ENCODE results near the gene CNNM4. TPM values are rescaled to one million over a fixed set of nuclear protein-coding genes. Genes with fewer than 3 reads are reported as not detected.

CNNM4 gene
- total RNA-seq, 1 donor from 2014 or later: 5.9 TPM

DNA sequence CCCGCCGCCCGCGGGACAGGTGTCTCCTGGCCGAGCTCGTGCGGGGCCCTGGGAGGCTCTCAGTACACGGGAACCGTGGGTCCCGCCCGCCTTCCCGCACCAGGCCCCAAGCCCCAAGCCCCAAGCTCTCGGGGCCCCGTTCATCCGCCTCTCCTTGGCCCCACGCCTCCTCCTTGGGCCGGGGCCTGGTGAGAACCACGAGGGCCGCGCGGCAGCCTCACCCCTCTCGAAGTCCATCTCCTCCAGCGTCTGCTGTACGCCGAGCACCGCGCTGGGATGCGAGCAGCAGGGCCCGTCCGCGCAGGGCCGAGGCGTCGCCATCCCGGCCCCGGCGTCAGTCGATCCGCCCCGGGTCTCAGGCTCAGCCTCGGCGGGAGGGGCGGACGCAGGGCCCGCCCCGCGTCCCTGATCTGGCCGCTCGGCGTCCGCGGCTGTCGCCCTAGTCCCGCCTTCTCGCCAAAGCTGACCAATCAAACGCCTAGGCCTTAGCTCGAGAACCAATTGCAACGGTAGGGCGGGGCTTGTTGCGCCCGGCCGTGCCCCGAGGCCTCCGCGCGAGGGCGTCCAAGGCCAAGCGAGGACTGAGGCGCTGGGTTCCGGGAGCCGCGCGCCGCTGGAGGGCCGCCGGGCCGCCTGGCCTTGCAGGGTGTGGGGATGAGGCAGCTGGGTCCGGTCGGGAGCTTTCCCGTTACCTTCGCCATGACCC lies 97.1 kb downstream of the CNNM4 start, which contains the start of gene ANKRD39:
TSS of gene ANKRD39 (minus strand) at position 350 of the 706 bp plus-strand sequence. CDS start at position 321, 29 bp downstream.
- peak within 1 kb of the TSS; percentile 66 for H3K27ac Mint-ChIP-seq (ENCODE audit: unreplicated experiment)
- DNase-seq (ENCODE audit: low spot score): peak; percentile 99
- peaks cover 20% of the 10 kb centered on the region for H3K36me3 Mint-ChIP-seq (ENCODE audit: low read depth, unreplicated experiment)

DNA sequence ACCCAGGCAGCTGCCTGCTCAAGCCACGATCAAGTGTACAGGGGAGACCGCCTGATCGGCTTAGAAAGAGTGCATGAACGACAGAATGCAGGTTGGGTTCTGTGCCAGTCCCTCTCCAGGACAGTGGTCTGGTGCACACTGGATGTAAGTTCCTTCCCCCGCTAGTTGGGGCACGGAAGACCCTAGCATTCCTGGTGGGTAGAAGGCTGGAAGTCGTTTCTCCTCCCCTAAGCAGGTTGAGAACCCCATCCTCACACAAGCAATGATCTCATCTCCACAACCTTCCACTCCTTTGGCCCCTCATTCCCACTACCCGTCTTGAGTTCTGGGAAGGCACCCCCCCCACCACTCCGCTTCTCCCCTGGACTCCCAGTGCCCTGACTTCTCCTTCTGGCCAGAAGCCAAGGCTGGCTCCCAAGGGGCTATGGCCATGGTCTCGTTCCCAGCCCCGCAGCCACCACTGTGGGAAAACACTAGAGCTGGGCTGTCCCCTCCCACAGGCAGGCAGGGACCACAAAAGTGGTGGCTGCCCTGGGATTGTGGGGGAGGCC lies 98.5 kb downstream of the CNNM4 start:
- Mint-ChIP-seq H3K4me3 (ENCODE audit: unreplicated experiment) (peak overlapping the region; percentile 79), H3K27me3 (ENCODE audit: unreplicated experiment) (peaks cover 11% of the 10 kb centered on the region), H3K4me1 (ENCODE audit: unreplicated experiment) (peaks cover 50% of the 10 kb centered on the region), H3K36me3 (ENCODE audit: low read depth, unreplicated experiment) (peaks cover 20% of the 10 kb centered on the region), H3K9me3 (ENCODE audit: unreplicated experiment) (no peaks in the 10 kb centered on the region), H3K27ac (ENCODE audit: unreplicated experiment) (no peak overlapping the region)
- DNase-seq (ENCODE audit: low spot score): no peak
- TF ChIP-seq, protein P1, sequence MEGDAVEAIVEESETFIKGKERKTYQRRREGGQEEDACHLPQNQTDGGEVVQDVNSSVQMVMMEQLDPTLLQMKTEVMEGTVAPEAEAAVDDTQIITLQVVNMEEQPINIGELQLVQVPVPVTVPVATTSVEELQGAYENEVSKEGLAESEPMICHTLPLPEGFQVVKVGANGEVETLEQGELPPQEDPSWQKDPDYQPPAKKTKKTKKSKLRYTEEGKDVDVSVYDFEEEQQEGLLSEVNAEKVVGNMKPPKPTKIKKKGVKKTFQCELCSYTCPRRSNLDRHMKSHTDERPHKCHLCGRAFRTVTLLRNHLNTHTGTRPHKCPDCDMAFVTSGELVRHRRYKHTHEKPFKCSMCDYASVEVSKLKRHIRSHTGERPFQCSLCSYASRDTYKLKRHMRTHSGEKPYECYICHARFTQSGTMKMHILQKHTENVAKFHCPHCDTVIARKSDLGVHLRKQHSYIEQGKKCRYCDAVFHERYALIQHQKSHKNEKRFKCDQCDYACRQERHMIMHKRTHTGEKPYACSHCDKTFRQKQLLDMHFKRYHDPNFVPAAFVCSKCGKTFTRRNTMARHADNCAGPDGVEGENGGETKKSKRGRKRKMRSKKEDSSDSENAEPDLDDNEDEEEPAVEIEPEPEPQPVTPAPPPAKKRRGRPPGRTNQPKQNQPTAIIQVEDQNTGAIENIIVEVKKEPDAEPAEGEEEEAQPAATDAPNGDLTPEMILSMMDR (IDR thresholded peaks at IDR 0.05; ENCODE audit: unreplicated experiment): no peak

More for the DNA sequence above, 97.1 kb downstream of the CNNM4 start, which contains the start of gene ANKRD39:
- TF ChIP-seq, protein P1 (IDR thresholded peaks at IDR 0.05; ENCODE audit: unreplicated experiment): peak; percentile 61
- no peaks in the 10 kb centered on the region for H3K9me3 Mint-ChIP-seq (ENCODE audit: unreplicated experiment)
- peaks cover 44% of the 10 kb centered on the region for H3K4me1 Mint-ChIP-seq (ENCODE audit: unreplicated experiment)
- H3K27me3 Mint-ChIP-seq (ENCODE audit: unreplicated experiment): peaks cover 8% of the 10 kb centered on the region
- peak within 1 kb of the TSS; percentile 85 for H3K4me3 Mint-ChIP-seq (ENCODE audit: unreplicated experiment)

DNA sequence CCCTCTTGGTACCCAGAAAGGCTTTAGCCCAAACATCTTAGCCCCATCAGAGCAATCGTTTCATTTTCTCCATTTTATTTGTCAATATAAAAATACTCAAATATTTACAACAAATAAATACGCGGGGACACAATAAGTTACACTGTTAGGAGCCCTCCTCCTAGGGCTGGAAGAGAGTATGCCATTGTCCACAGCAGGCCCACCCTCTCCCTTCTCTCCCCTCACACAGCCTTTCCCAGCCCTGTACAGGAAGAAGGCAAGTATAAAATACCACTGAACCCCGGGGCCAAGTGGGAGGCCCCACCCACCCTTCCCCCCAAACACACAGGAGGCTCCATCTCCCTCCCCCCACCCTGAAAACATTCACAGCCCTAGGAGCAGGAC lies 99.0 kb downstream of the CNNM4 start:
- DNase-seq (ENCODE audit: low spot score): no peak
- H3K4me1 Mint-ChIP-seq (ENCODE audit: unreplicated experiment): peaks cover 50% of the 10 kb centered on the region
- peaks cover 11% of the 10 kb centered on the region for H3K27me3 Mint-ChIP-seq (ENCODE audit: unreplicated experiment)
- no peaks in the 10 kb centered on the region for H3K9me3 Mint-ChIP-seq (ENCODE audit: unreplicated experiment)
- H3K36me3 Mint-ChIP-seq (ENCODE audit: low read depth, unreplicated experiment): peaks cover 20% of the 10 kb centered on the region
- H3K4me3 Mint-ChIP-seq (ENCODE audit: unreplicated experiment): peak overlapping the region; percentile 39
- TF ChIP-seq, protein P1 (IDR thresholded peaks at IDR 0.05; ENCODE audit: unreplicated experiment): no peak
- H3K27ac Mint-ChIP-seq (ENCODE audit: unreplicated experiment): peak overlapping the region; percentile 70

DNA sequence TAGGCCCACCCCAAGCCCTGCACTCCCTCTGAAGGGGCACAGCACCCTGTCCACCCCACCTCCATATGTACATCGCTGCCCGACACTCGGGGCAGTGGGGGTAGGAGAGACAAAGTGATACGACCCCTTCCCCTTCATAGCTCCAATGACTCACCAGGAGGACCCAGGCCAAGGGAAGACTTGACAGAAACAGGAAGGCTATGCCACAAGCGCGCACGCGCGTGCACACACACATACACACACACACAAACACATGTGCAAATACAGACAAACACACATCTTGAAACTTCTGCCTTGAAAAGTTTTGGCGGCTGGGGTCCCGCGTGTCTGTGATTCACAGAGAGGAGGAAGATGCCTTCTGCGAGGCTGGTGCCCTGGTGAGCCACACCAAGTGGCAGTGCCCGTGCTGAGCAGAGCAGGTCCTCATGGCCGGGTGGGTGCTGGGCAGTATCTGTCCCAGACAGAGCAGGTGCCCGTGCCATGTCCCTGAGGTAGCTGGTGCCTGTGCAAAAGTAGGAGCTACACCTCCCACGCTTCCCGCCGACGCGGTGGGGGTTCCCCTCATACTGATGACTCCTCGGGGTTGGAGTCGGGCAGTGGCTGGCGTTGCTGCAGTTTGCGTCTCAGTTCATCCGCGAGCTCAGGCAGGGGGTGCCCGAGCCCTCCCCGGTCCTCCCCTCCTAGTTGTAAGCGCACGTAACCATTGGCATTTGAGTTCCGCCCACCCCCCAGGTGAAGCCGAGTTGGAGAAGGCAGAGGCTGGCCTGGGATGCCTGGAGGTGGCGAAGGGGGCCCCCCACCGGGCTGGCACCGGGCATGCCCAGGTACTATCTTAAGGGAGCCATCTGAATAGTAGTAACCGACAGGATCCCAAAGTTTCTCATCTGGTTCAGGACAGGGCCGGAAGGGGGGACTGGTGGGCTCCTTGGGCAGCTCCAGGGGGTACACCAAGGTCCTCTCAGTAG lies 99.6 kb downstream of the CNNM4 start:
- TF ChIP-seq, protein P1 (IDR thresholded peaks at IDR 0.05; ENCODE audit: unreplicated experiment): no peak
- H3K9me3 Mint-ChIP-seq (ENCODE audit: unreplicated experiment): no peaks in the 10 kb centered on the region
- H3K4me1 Mint-ChIP-seq (ENCODE audit: unreplicated experiment): peaks cover 49% of the 10 kb centered on the region
- H3K36me3 Mint-ChIP-seq (ENCODE audit: low read depth, unreplicated experiment): peaks cover 20% of the 10 kb centered on the region
- peak overlapping the region; percentile 39 for H3K4me3 Mint-ChIP-seq (ENCODE audit: unreplicated experiment)
- H3K27ac Mint-ChIP-seq (ENCODE audit: unreplicated experiment): peak overlapping the region; percentile 70
- no peak for DNase-seq (ENCODE audit: low spot score)
- peaks cover 11% of the 10 kb centered on the region for H3K27me3 Mint-ChIP-seq (ENCODE audit: unreplicated experiment)
